ENCODE measurements around the gene ADTRP. TPM values are rescaled to one million over a fixed set of nuclear protein-coding genes. Genes with fewer than 3 reads are reported as not detected.

ADTRP gene
- total RNA-seq, 1 donor from 2014 or later = 5.3 TPM

DNA sequence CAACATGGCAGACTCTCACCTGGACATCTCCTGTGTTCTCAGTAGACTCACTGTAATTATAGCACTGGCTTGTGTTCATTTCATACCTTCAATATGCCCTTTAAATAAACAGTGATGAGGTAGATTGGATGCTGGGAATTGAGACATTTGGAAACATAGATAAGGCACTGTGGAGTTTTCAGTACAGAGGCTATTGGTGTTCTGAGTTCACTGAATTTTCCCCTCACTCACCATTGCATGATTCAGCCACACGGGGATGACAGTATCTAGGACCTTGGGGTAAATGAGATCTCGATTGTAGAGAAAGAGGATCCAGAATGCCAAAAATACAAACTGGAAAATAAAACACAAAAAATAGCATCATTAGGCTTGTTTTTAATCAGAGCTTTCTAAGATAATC, 12.6 kb downstream of the ADTRP start:
- Mint-ChIP-seq H3K9me3 (peaks cover 3% of the 10 kb centered on the region), H3K27ac (no peak overlapping the region), H3K4me1 (peaks cover 12% of the 10 kb centered on the region), H3K27me3 (no peaks in the 10 kb centered on the region), H3K4me3 (no peak overlapping the region), H3K36me3 (ENCODE audit: low read depth) (no peaks in the 10 kb centered on the region)
- DNase-seq = no peak
- intact Hi-C loops (cut with micrococcal nuclease) = no loop called here

DNA sequence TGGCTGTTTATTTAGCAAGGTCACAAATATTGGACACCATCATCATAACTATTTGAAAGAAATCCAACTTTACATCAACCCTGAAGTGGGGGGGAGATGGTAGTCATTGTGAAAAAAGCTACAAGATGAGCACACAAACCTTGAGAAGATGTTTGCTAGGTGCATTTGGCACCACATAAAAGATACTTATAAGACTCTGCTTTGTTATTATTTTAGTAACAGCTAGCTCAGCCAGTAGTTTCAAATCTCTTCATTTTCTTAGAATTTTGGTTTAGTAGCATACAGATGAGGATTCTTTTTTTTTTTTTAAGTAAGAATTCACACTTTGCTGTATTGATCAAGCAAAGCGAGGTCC, 14.4 kb downstream of the ADTRP start:
- no peaks in the 10 kb centered on the region for H3K27me3 Mint-ChIP-seq
- no peak overlapping the region for H3K27ac Mint-ChIP-seq
- H3K9me3 Mint-ChIP-seq = peaks cover 3% of the 10 kb centered on the region
- H3K36me3 Mint-ChIP-seq (ENCODE audit: low read depth) = no peaks in the 10 kb centered on the region
- H3K4me3 Mint-ChIP-seq = no peak overlapping the region
- intact Hi-C loops (cut with micrococcal nuclease) = no loop called here
- peaks cover 12% of the 10 kb centered on the region for H3K4me1 Mint-ChIP-seq
- DNase-seq = no peak

GRCh38 chr6:11763460-11764249, 14.9 kb downstream of the ADTRP start:
- Mint-ChIP-seq H3K27me3 (no peaks in the 10 kb centered on the region), H3K9me3 (peaks cover 7% of the 10 kb centered on the region), H3K4me1 (peaks cover 10% of the 10 kb centered on the region), H3K4me3 (no peak overlapping the region), H3K36me3 (ENCODE audit: low read depth) (no peaks in the 10 kb centered on the region), H3K27ac (no peak overlapping the region)
- intact Hi-C loops (cut with micrococcal nuclease) = no loop called here
- no peak for DNase-seq

DNA sequence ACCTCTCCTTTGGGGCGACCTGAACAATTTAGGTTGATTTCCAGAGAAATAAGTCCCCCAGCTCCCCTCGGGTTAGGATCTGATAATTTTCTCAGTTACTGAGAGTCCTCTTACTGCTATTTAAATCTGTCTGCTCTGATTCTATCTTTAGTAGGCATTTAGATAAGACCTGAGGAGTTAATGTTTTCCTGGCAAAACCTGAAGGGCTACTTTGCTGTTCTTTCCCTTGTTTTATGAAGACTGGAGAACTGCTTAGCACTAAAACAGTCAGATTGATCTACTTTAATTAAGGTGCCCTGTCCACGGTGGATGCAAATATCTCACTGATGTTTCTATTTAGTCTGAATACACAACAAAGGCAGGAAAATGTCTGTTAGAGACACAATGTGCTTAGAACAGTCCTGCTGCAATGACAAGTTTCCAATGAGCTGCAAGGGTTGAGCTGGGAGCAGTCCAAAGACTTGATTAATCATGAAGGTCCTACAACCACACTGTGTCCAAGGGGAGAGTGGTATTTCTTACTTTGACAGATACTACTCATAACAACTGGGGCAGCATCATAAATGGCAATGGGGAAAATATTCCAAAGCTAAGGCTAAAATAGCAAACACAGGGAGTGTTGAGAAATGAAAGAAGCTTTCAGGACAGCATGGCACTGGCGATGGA, 15.7 kb downstream of the ADTRP start:
- Mint-ChIP-seq H3K4me3 (no peak overlapping the region), H3K36me3 (ENCODE audit: low read depth) (peaks cover under 1% of the 10 kb centered on the region), H3K4me1 (peaks cover 10% of the 10 kb centered on the region), H3K9me3 (peaks cover 9% of the 10 kb centered on the region), H3K27me3 (no peaks in the 10 kb centered on the region), H3K27ac (no peak overlapping the region)
- no peak for DNase-seq
- intact Hi-C loops (cut with micrococcal nuclease) = no loop called here

- H3K27me3 Mint-ChIP-seq = no peaks in the 10 kb centered on the region
- no peak for DNase-seq
- no peak overlapping the region for H3K4me3 Mint-ChIP-seq
- peaks cover 3% of the 10 kb centered on the region for H3K36me3 Mint-ChIP-seq (ENCODE audit: low read depth)
- H3K9me3 Mint-ChIP-seq = peaks cover 15% of the 10 kb centered on the region
- no peak overlapping the region for H3K27ac Mint-ChIP-seq
- peaks cover 10% of the 10 kb centered on the region for H3K4me1 Mint-ChIP-seq
- intact Hi-C loops (cut with micrococcal nuclease) = no loop called here
These were observed 16.6 kb downstream of the ADTRP start for GRCh38 chr6:11761744-11762620.

DNA sequence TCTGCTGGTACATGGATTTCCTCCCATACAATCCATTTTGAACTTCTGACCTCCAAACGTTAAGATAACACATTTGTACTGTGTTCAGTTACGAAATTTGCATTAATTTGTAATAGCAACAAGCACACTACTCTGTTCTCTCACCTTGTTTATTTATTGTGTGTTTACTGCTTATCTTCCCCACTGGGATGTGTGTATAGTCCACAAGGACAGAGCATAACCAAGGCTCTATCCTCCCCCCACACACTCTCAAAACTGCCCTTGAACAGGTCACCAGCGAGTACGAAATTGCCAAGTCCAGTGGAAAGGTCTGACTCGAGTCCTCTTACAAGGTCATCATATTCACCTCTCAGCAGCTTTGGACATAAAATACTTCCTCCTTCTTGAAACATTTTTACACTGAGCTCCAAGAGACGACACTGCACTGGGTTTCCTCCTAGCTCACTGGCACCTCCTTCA, 18.6 kb downstream of the ADTRP start:
- H3K27me3 Mint-ChIP-seq = no peaks in the 10 kb centered on the region
- H3K4me1 Mint-ChIP-seq = peaks cover 10% of the 10 kb centered on the region
- peaks cover 15% of the 10 kb centered on the region for H3K9me3 Mint-ChIP-seq

GRCh38 chr6:11758878-11759277, 19.7 kb downstream of the ADTRP start:
- H3K4me1 Mint-ChIP-seq = peaks cover 6% of the 10 kb centered on the region
- no peaks in the 10 kb centered on the region for H3K27me3 Mint-ChIP-seq
- no peak overlapping the region for H3K27ac Mint-ChIP-seq
- H3K9me3 Mint-ChIP-seq = peaks cover 15% of the 10 kb centered on the region
- peaks cover 3% of the 10 kb centered on the region for H3K36me3 Mint-ChIP-seq (ENCODE audit: low read depth)
- H3K4me3 Mint-ChIP-seq = no peak overlapping the region
- no peak for DNase-seq
- intact Hi-C loops (cut with micrococcal nuclease) = no loop called here

More for the DNA sequence above, 18.6 kb downstream of the ADTRP start:
- intact Hi-C loops (cut with micrococcal nuclease) = no loop called here
- DNase-seq = no peak
- peaks cover 3% of the 10 kb centered on the region for H3K36me3 Mint-ChIP-seq (ENCODE audit: low read depth)
- H3K27ac Mint-ChIP-seq = no peak overlapping the region
- H3K4me3 Mint-ChIP-seq = no peak overlapping the region

GRCh38 chr6:11756726-11757125, 21.9 kb downstream of the ADTRP start:
- Mint-ChIP-seq H3K4me3 (no peak overlapping the region), H3K27ac (no peak overlapping the region), H3K27me3 (no peaks in the 10 kb centered on the region), H3K4me1 (peaks cover 5% of the 10 kb centered on the region), H3K36me3 (ENCODE audit: low read depth) (peaks cover 3% of the 10 kb centered on the region), H3K9me3 (peaks cover 15% of the 10 kb centered on the region)
- no peak for DNase-seq
- intact Hi-C loops (cut with micrococcal nuclease) = no loop called here

DNA sequence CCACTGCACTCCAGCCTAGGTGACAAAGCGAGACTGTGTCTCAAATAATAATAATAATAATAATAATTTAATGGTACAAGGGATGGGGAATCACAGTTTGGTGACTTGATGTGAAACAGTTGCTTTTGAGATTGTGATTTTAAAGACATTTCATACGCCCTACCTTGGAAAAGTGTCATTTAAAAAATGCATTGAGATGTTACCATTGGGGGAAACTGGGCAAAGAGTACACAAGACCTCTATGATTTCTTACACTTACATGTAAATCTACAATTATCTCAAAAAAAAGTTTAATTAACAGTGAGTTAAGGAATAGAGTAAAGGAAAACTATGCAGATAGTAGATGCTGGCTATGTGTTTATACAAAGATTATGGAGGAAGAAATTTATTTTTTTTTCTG, 22.3 kb downstream of the ADTRP start:
- Mint-ChIP-seq H3K4me3 (no peak overlapping the region), H3K4me1 (peaks cover 5% of the 10 kb centered on the region), H3K27me3 (no peaks in the 10 kb centered on the region), H3K9me3 (peaks cover 15% of the 10 kb centered on the region), H3K27ac (no peak overlapping the region), H3K36me3 (ENCODE audit: low read depth) (peaks cover 3% of the 10 kb centered on the region)
- intact Hi-C loops (cut with micrococcal nuclease) = no loop called here
- DNase-seq = no peak

DNA sequence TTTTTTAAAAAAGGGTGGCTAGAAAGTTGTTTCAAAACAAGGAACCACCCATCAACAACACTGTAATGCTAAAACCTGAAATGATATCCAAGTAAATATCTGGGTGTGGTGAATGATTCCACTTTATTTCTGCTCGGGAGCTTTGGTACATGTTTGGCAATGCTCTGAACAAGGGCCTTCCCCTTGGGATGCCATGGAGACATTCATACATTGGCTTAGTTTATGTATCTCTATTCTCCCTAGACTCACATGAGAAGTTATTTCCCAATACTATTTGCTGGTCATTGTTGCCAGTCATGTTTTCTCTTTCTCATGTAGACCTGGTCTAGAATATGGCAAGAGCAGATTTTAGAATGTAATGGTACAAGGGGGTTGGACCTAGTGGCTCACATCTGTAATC, 22.9 kb downstream of the ADTRP start:
- Mint-ChIP-seq H3K36me3 (ENCODE audit: low read depth) (peaks cover 3% of the 10 kb centered on the region), H3K4me3 (no peak overlapping the region), H3K4me1 (peaks cover 5% of the 10 kb centered on the region), H3K27me3 (no peaks in the 10 kb centered on the region), H3K9me3 (peaks cover 15% of the 10 kb centered on the region), H3K27ac (no peak overlapping the region)
- DNase-seq = no peak
- intact Hi-C loops (cut with micrococcal nuclease) = no loop called here

DNA sequence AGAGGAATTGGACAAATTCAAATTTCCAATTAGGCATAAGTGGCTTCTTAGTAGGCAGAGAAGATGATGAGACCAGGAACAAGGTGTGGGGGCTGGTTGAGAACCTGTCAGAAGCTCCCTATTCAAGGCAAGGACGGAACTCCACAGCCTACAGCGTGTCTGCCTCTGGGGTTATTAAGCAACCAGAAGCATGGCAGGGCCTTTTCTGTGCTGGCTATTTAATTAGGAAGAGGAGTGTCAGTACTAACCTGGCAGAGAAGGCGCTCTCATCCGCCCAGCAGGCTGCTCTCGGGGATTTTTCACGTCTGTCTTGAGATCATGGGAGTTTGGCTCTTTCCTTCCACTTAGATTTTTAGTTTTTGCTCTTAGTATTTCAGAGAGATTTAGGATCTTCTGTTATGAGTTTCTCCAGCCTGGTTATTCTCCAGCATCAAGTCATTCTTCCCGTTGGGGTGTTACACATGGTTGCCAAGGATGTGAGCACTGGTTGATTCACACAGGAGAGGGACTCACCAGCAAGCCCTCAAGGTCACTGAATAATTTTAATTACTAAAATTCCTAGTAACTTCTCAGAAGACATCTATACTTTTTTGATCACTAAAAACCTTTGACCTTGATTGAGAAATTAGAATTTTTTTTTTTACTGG, 23.9 kb downstream of the ADTRP start:
- peaks cover 15% of the 10 kb centered on the region for H3K9me3 Mint-ChIP-seq
- peaks cover 5% of the 10 kb centered on the region for H3K4me1 Mint-ChIP-seq
- H3K4me3 Mint-ChIP-seq = no peak overlapping the region
- peaks cover 3% of the 10 kb centered on the region for H3K36me3 Mint-ChIP-seq (ENCODE audit: low read depth)
- no peak overlapping the region for H3K27ac Mint-ChIP-seq
- DNase-seq = no peak
- no peaks in the 10 kb centered on the region for H3K27me3 Mint-ChIP-seq
- intact Hi-C loops (cut with micrococcal nuclease) = no loop called here

DNA sequence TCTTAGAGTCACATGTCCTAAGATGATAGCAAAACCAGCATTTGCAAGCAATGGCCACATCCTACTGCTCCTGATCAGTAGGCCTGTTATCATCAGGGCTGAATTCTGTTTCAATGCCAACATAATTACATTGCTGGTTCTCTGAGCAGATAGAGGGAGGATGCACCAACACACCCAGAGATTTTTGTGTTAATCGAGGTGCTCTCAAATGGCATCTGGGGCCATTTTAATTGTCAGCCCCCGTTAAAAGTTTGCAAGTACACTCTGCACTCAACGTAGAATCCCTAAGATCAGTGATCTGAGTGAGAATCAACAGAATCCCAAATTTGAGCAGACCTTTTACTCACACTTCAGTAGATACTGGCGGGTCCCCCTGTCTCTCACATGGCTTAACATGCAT, 24.8 kb downstream of the ADTRP start:
- intact Hi-C loops (cut with micrococcal nuclease) = no loop called here
- no peak for DNase-seq
- Mint-ChIP-seq H3K27me3 (no peaks in the 10 kb centered on the region), H3K27ac (no peak overlapping the region), H3K4me3 (no peak overlapping the region), H3K4me1 (peaks cover 5% of the 10 kb centered on the region), H3K36me3 (ENCODE audit: low read depth) (peaks cover 3% of the 10 kb centered on the region), H3K9me3 (peaks cover 13% of the 10 kb centered on the region)

- Mint-ChIP-seq H3K27me3 (no peaks in the 10 kb centered on the region), H3K4me1 (peaks cover 5% of the 10 kb centered on the region), H3K36me3 (ENCODE audit: low read depth) (peaks cover 1% of the 10 kb centered on the region), H3K9me3 (peaks cover 6% of the 10 kb centered on the region), H3K4me3 (no peak overlapping the region), H3K27ac (no peak overlapping the region)
- DNase-seq = no peak
- intact Hi-C loops (cut with micrococcal nuclease) = no loop called here
These were observed 26.2 kb downstream of the ADTRP start for GRCh38 chr6:11752360-11752759.
